GM12873 (cell line): ENCODE measurements around the gene SP5.

ENCODE experiments used
- TF ChIP-seq, protein P1 (sequence below): IDR thresholded peaks from 2 replicates; pipeline ENCODE4 v1.5.1; 2012; ENCODE audit warnings: low read depth, mild to moderate bottlenecking, moderate library complexity, low read length, control low read depth; ENCODE audit not compliant: insufficient read depth; ENCODE audit errors: missing control alignments

The SP5 gene

DNA sequence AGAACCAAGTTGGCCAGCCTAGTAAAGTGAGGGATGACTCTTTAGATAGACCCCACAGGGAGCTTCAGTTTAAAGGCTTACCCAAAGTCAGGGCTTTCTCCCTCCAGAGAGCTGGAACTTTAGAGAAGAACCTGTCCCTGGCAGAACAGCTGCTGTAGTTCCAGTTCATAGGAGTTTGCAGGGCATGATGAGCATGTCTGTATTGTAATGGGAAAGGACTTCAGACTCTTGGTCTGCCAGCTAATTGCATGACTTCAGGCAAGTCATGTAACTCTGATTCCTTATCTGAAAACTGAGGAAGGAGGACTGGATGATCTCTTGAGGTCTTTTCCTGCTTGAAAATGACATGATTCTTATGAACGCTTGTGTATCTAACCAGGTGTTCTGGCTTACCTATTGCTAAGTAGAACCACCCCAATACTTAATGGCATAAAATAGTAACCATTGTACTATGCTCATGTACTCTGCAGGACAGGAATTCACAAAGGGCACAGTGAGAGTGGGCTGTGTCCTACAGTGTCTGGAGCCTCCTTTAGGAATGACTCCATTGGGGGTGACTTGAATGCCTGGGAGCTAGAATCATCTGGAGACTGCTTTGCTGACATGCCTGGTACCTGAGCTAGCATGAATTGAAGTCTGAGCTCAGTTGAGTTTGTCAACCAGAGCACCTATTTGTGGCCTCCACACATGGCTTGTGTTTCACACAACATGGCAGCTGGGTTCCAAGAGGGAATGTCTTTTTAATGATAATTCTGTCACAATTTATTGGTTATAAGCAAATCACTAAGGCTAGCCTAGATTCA is 18.9 kb downstream of the SP5 start:
- TF ChIP-seq, protein P1, sequence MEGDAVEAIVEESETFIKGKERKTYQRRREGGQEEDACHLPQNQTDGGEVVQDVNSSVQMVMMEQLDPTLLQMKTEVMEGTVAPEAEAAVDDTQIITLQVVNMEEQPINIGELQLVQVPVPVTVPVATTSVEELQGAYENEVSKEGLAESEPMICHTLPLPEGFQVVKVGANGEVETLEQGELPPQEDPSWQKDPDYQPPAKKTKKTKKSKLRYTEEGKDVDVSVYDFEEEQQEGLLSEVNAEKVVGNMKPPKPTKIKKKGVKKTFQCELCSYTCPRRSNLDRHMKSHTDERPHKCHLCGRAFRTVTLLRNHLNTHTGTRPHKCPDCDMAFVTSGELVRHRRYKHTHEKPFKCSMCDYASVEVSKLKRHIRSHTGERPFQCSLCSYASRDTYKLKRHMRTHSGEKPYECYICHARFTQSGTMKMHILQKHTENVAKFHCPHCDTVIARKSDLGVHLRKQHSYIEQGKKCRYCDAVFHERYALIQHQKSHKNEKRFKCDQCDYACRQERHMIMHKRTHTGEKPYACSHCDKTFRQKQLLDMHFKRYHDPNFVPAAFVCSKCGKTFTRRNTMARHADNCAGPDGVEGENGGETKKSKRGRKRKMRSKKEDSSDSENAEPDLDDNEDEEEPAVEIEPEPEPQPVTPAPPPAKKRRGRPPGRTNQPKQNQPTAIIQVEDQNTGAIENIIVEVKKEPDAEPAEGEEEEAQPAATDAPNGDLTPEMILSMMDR: no peak

DNA sequence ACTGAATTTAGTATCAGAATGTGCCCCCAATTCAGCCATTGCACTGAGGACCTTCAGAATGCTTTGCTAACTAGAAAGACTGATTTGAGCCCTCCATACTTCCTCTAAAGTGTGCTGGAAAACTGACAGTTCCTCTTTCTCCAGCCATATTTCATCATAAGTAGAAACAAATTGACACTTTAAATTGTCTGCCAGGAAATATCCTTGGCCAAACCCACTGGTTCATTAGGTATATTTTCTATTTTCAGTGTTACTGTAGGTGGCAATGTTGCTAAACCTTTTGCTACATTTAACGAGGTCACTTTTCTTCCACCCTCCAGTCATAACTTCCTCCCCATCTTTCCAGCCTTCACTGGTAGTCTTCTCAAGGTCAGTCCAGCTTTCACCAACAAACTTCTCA is 21.5 kb downstream of the SP5 start:
- TF ChIP-seq, protein P1: no peak

DNA sequence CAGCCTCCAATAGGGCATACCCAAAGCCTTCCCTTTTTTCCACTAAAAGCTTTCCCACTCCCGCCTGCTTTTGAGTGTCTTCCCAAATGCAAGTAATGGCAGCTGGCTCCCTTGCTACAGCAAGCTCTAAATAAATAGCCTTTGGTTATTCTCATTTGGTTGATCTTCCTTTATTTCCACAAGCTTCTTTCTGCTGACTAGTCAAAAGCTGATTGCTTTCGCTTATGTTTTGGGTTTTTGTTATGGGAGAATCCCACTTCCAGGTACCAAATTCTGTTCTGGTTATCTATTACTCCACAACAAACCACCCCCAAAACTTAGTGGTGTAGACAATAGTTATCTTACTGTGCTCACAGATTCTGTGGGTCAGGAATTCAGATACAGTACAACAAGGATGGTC is 22.3 kb downstream of the SP5 start:
- TF ChIP-seq, protein P1: no peak

DNA sequence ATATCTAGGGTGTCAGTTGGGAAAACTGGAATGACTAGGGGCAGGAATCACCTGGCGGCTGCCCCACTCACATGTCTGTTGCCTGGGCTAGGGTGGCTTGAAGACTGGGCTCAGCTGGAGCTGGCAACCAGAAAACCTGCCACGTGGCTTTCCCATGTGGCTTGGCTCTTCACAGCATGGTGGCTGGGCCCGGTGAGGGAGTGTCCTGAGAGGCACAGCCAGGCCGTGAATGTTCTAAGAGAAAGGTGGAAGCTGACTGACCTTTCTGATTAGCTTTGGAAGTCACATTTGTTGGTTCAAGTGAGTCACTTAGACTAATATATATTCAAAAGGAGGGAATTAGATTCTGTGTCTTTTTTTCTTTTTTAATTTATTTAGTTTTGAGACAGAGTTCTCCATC is 22.7 kb downstream of the SP5 start:
- TF ChIP-seq, protein P1: no peak

DNA sequence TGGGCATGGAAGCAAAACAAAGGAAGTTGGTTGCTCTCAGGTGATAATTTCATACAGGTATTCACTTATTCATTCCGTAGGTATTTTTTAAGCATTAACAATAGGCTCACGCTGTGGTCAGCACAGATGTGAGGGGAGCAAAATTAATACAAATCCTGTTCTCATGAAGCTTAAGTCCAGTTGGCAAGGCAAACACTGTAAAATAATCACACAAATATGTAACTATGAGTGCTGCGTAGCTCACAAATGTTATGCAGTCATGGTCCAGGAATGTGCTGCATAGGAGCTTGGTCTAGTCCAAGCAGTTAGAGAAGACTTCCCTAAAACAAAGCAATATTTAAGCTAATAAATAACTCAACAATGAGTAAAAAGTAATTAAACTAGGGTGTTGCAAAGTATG is 23.9 kb downstream of the SP5 start:
- TF ChIP-seq, protein P1: no peak

DNA sequence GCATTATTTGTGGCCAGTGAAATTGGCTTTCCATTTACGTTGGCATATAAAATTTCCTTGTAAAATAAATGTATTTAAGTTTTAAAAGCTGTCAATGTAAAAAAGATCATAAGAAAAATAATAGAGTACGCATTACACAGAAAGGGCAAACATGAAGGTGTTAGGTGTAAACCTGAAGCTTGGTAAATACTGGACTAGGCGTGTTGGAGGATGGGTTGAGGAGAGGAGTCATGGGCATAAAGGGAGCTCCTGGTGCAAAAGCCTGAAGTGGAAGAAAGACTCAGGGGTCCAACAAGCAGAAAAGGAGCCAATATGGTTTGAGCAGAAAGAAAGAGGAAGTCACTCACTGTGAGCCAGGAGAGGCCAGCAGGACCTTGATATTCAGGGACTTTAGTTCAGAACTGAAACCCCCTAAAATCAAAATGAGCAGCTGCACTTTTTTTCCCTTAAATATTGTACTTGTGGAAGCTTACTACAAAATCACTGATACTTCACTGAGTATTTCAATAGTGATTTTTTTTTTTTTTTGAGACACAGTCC is 24.4 kb downstream of the SP5 start:
- TF ChIP-seq, protein P1: no peak

DNA sequence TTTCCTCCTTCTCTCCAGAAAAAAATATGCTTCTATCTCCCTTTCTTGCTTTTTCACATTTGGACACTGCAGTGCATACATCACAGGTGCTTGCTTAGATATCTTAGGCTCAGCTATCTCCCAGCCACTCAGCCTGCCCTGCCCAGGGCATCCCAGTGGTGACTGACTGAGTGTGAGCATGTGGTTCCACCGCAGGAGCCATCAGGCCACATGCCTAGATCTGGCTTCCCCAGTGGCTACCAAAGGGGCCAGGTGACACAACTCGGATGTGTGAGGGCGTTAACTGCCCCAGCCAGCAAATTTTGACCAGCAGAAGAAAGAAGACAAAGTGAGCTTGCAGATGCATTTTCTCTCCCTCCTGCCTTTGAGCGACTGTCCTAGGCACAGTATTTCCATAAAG is 25.5 kb downstream of the SP5 start:
- TF ChIP-seq, protein P1: no peak
